GM21737 (cell line): Measurements from ENCODE around the gene PARD3.

Source experiments
- ATAC-seq: cut with Tn5 transposase; IDR thresholded peaks from one replicate; pipeline ENCODE4 v1.9.1; 2021; ENCODE audit warnings: mild to moderate bottlenecking, moderate library complexity; ENCODE audit not compliant: unreplicated experiment

The PARD3 gene

DNA sequence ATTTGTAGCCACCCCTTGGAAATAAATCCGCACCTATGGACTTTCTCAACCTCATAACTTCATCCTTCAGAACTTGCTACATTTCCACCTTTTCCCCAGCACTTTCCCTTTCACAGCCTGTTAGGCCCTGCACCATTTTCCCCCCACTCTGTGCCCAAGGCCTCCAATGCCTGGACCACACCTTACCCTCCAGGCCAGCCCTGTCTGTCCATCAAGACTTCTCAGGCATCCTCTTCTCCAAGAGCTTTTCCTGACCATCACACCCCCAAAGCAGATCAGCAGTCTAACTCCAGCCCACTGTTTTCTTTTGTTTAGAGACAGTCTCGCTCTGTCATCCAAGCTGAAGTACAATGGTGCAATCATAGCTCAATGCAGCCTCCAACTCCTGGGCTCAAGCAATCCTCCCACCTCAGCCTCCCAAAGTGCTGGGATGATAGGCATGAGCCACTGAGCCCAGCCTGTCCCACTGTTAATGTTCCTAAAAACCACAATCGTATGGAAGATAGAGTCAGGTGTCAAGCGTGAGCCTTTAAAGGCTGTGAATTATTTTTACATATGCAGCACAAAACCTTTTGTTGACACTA, 116.8 kb downstream of the PARD3 start:
- no peak for ATAC-seq

DNA sequence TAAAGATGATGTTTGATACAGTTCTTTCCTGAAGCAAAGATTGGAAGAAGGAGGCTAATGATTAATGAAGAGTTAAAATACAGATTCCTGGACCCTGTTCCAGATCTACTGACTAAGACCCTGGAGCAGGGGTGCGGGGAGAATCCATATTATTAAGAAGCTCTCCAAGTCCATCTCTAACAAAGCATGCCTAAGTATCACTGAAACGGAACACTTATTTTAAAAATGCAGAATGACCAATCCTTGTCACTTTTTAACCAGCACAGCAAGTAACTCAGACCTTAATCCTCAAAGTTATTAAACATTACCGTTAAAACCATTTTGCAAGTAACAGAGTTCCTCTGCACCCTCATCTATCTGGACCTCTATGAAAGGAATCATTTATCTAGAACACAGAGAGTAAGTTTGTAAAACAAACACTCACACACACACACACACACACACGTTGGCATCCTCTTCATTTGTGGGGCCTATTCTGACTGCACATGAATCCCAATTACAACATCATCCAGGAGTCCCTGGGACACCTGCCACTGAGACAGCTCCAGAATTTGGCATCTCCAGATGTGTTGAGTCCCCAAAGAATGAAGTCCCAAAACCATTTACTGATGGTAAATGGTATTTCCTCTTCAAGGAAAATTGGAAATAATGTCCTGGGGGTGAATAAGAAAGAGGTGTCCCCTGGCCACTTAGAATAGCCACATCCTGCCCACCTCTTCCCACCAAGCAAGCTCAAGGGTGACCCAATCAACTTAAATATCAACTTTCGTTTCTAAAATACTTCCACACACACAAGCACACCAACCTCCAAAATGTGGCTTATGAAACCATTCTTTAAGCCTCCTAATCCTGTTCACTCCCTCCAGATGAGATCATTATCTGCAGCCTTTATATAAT, 117.5 kb downstream of the PARD3 start:
- no peak for ATAC-seq

GRCh38 chr10:34696423-34696822, 118.7 kb downstream of the PARD3 start:
- no peak for ATAC-seq

GRCh38 chr10:34690383-34691049, 124.6 kb downstream of the PARD3 start:
- ATAC-seq = no peak

DNA sequence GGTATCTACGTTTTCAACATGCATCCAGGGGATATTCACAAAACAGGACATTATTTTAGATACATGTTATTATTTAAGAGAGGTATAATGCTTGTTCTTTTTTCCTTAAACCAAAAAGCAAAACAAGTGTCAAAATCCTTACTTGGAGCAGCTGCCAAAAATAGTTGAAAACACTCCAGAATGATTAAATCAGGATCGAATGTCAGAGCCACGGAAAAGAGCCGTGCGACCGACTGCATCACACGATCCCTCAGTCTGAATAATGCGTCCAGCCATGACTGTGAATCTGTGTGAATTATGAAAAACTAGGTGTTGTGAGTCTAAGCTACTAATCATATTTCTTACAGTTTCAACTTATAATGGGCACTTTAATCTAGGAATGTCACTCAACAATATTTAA, 126.0 kb downstream of the PARD3 start:
- no peak for ATAC-seq

DNA sequence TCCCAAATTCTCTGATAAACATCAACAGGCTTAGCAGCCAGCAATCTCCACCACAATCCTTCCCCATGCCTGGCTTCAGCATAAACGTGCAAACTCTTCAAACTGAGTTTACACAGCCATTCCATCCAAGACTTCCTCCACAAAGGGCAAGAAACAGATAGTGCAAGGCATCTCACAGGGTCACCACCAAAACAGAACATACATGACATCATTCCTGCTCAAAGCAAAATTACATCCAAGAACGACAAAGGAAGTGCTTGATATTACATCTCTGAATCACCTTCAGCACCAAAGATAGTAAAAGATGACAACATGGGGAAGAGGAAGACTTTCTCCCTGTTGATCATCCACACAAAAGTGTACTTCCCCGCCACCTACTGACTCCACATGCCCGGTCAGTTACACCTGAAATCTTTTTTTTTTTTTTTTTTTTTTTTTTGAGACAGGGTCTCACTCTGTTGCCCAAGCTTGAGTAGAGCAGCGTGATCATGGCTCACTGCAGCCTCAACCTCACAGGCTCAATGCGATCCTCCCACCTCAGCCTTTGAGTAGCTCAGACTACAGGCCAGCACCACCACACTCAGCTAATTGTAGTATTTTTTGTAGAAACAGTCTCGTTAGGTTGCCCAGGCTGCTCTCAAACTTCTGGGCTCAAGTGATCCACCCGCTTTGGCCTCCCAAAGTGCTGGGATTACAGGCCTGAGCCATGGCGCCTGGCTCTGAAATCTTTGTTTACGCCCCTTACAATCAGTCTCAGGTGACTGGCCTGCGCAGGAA, 127.5 kb downstream of the PARD3 start:
- no peak for ATAC-seq

- ATAC-seq = no peak
These were observed 132.5 kb downstream of the PARD3 start for GRCh38 chr10:34682580-34682979.

DNA sequence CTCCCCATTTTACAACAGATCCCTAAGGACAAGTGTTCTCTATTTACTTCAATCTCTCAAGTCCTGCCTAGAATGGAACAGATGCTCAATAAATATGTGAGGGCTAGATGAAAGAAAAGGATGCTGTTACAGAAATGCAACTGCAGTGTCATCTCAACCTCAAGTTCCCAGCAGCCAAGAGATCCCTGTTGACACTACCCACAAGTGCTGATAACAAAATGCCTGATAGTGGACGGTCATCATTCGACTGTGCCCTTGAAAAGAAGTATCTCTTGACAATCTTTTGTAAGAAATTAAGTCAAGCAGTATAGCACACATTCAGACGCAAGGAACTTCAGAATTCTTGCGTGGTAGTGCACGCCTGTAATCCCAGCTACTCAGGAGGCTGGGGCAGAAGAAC, 133.2 kb downstream of the PARD3 start:
- no peak for ATAC-seq

DNA sequence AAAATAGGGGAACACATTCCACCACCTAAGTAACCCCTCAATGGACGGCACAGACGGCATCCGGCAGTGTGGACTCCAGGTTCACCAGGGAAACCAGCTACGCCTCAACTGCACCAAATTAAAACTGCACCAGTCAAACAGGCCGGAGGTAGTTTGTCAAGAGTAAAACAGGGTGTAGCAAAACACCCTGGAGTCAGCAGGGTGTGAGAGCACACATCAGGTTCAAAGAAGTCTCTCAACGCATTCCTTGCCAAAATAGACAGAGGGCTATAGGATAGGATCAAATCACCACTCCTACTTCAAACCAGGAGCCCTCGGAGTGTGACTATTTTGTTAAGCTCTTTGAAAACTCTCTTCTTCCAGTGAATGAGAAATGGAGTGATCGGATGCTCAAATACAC, 135.9 kb downstream of the PARD3 start:
- ATAC-seq = no peak

- ATAC-seq = no peak
These were observed 137.5 kb downstream of the PARD3 start for GRCh38 chr10:34677591-34677990.

DNA sequence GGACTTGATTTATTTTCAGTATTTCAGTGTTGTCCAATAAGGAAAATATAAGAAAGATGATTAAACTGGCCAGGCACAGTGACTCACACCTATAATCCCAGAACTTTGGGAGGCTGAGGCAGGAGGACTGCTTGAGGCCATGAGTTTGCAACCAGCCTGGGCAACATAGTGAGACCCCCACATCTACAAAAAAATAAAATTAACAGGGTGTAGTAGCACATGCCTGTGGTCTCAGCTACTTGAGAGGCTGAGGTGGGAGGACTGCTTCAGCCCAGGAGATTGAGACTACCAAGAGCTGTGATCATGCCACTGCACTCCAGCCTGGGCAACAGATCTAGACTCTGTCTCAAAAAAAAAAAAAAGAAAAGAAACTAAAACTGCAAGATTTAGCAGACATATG, 138.0 kb downstream of the PARD3 start:
- ATAC-seq = no peak

GRCh38 chr10:34674176-34674575, 140.9 kb downstream of the PARD3 start:
- ATAC-seq = no peak

DNA sequence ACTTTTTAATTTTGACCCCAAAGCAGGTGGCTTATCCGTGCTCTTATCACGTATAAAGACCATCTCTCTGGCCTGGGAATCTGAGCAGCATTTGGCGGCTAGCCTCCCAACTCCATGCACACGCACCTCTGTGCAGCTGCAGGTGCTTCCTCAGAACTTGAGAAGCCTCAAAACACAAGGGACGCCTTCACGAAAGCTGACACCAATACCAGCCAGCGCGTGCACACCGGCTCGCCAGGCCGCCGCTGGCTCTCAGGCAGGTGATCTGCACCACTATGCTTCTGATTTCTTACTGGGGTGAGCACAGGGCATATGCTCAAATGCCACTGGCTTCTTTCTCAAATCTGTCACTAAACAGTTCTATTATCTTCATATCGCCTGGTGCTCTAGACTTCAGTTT, 145.0 kb downstream of the PARD3 start:
- ATAC-seq = no peak

- ATAC-seq = no peak
These were observed 146.0 kb downstream of the PARD3 start for GRCh38 chr10:34669079-34669478.

DNA sequence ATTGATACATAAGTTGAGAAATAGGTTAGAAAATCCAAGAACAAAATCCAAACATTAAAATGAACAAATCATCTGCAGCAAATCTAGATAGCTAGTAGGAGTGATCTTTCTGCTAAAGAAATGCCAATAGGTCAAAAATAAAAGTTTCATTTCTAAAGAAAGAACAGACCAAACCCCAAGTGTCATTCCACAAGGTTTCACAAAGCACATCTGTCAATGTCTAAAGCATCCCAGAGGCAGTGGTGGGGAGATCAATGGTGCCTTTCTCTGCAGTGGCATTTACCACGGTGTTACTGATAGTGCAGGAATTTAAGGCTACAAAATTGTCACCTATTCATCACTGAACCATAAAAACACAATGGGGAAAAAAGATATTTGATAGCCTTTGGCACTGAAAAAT, 147.9 kb downstream of the PARD3 start:
- ATAC-seq = no peak

GRCh38 chr10:34666008-34666704, 148.9 kb downstream of the PARD3 start:
- ATAC-seq = peak; percentile 69

DNA sequence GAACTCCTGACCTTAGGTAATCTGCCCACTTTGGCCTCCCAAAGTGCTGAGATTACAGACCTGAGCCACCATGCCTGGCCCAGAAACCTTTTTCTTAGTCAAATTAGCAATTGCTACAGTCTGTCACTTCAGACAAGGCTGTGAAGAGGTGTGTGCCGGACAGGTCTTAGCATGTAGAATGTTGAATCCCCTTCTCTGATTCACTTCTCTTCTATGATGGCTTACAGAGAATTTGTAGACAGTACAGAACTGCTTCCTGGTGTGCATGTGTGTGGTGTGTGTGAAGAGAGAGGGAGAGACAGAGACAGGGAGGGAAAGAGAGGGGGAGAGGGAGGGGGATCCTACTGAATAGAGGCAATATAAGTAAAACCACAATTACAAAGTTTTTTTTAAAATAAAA, 150.4 kb downstream of the PARD3 start:
- no peak for ATAC-seq

DNA sequence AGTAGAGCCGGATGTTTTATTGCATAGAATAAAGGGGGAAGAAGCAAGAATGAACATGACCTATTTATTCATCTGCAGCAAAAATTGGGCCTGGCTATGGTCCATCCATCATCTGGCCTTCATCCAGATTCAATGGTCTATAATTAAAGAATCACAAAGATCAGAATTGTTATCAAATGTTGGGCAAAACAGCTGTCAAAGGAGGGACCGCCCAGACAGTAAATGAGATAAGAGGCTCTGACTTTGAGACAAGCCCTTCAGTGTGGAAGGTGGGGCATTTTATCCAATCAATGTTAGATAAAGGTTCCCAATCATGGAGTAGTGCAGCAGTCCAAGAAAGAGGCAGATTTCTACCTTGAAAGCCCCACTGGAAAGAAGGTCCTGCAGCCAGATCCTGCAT, 153.5 kb downstream of the PARD3 start:
- ATAC-seq = no peak

DNA sequence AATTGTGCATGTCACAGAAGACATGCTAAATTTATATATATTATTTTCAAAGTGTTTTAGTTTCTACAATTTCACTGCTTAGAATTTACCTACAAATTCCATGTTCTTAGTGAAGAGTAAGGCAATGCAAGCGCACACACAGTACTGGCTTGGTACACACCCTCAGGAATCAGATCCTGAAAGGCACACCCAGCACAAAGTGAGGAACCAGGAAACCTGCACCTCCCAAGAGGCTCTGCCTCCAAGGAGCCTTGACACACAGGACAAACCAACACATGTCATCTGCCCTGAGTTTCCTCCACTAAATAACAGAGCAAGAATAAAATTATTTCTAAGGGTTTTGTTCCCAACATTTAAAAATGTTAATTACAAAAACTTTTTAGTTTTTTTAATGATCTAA, 156.2 kb downstream of the PARD3 start:
- no peak for ATAC-seq

DNA sequence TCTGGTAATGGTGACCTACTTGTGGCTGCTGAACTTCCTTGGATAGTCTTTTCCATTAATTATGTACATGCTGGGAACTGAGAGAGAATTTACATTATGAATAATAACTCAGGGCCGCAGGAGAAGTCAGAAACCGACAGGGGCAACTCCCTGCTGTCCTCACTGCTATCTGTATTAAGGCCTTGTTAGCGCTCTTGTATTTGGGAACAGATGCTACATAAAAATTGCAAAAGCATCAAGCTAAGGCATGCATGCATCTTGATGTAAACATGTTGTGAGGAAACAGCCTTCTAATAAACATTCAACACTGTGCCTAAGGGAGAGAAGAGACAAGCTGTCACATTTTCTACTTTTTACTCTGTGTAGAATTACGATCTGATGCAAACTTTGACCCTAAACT, 158.4 kb downstream of the PARD3 start:
- no peak for ATAC-seq
